ENCODE data around the gene ATP7A.
A peak's percentile ranks its signal among the peaks of the same experiment; 100 is the strongest.

Gene ATP7A

DNA sequence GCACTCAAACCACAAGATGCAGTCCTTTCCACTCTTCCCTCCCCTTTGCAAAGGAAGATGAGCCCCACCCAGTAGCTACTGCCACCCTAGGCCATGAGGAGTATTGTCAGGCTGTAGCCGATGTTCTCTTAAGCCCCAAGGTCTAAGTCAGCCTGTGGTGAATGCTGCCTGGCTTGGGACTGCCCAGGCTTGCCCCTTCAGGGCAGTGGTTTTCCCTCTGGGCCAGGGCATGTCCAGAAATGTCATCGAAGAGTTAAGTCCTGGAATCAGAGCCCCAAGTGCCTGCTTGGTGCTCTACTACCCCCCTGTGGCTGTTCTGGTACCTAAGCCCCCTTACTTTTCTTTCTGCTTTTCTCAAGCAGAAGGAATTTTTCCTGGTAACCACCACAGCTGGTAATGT is 181.8 kb downstream of the ATP7A start:
- TF ChIP-seq, protein P1, sequence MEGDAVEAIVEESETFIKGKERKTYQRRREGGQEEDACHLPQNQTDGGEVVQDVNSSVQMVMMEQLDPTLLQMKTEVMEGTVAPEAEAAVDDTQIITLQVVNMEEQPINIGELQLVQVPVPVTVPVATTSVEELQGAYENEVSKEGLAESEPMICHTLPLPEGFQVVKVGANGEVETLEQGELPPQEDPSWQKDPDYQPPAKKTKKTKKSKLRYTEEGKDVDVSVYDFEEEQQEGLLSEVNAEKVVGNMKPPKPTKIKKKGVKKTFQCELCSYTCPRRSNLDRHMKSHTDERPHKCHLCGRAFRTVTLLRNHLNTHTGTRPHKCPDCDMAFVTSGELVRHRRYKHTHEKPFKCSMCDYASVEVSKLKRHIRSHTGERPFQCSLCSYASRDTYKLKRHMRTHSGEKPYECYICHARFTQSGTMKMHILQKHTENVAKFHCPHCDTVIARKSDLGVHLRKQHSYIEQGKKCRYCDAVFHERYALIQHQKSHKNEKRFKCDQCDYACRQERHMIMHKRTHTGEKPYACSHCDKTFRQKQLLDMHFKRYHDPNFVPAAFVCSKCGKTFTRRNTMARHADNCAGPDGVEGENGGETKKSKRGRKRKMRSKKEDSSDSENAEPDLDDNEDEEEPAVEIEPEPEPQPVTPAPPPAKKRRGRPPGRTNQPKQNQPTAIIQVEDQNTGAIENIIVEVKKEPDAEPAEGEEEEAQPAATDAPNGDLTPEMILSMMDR (IDR thresholded peaks at IDR 0.05; ENCODE audit: borderline replicate concordance, insufficient read depth, low read depth, low read length) = peak; percentile 45
- H3K4me3 ChIP-seq (ENCODE audit: low read depth, low read length) = no peak overlapping the region

DNA sequence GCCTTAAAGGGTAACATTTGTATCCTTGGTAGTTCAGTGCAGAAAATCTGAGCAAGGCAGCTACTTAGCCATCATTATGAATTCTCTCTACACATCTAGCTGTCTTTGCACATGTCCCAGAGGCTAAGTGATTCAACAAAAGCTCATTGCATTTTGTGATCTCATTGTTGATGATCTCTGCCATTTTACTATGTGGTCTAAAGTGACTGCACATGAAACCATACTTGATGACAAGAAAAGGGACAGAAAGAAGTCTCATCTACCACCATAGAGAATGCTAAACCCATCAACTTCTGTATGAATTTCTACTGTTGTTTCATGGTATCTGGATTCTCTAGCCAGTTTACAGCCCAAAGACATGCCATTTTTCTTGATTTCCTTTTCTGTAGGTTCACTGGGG is 187.6 kb downstream of the ATP7A start:
- H3K4me3 ChIP-seq (ENCODE audit: low read depth, low read length) = no peak overlapping the region
- TF ChIP-seq, protein P1 (IDR thresholded peaks at IDR 0.05; ENCODE audit: borderline replicate concordance, insufficient read depth, low read depth, low read length) = no peak

All from GM12875 (cell line).